Esophagus muscularis mucosa (tissue), 4 donors: ENCODE measurements around the gene MCM6. TPM values are rescaled to one million over a fixed set of nuclear protein-coding genes. Genes with fewer than 3 reads are reported as not detected.
"Not testable (repeated sequence)": the region's sequence is repeated elsewhere in the genome, so short reads cannot be mapped to it uniquely, and the experiment has no call there.

ENCODE experiments used
- DNase-seq: peaks from one replicate; pipeline ENCODE4 v3.0.0-alpha.2; 2017; ENCODE audit errors: extremely low spot score
- H3K27ac ChIP-seq, 4 donors: fragments of 200-600 bp; sonication (generic); replicated peaks in 1 of 4; 1 replicate in 3 of 4; 2 replicates in 1 of 4; pipeline ENCODE4 v1.5.1; 2016 to 2019; ENCODE audit warnings: mild to moderate bottlenecking in 1 of 4
- H3K27me3 ChIP-seq, 4 donors: fragments of 200-600 bp; sonication (generic); one replicate each; pipeline versions ENCODE4 v1.5.1 to v1.6.0; 2016 to 2019
- H3K36me3 ChIP-seq, 4 donors: fragments of 200-600 bp; sonication (generic); one replicate each; pipeline ENCODE4 v1.5.1; 2016 to 2019
- H3K4me1 ChIP-seq, 4 donors: fragments of 200-600 bp; sonication (generic); one replicate each; pipeline ENCODE4 v1.5.1; 2016 to 2019
- H3K4me3 ChIP-seq, 4 donors: fragments of 200-600 bp; sonication (generic); 1 replicate in 2 of 4; 2 replicates in 2 of 4; pipeline ENCODE4 v1.5.1; 2016 to 2019; ENCODE audit warnings: mild to moderate bottlenecking in 4 of 4, moderate library complexity in 1 of 4
- H3K9me3 ChIP-seq, 4 donors: fragments of 200-600 bp; sonication (generic); 1 replicate in 3 of 4; 2 replicates in 1 of 4; pipeline ENCODE4 v1.5.1; 2016 to 2019
- EP300 ChIP-seq: sonication (generic); formaldehyde crosslinking; IDR thresholded peaks from one replicate; pipeline ENCODE4 v1.6.1; 2017; ENCODE audit warnings: antibody characterized with exemption
- POLR2A ChIP-seq: fragments of 450-650 bp; IDR thresholded peaks from one replicate; pipeline ENCODE4 v1.6.1; 2017; ENCODE audit warnings: antibody characterized with exemption, moderate library complexity, mild to moderate bottlenecking, low read depth
- POLR2AphosphoS5 ChIP-seq, 2 donors: sonication (generic); formaldehyde crosslinking; IDR thresholded peaks; one replicate each; pipeline ENCODE4 v1.6.1; 2017; ENCODE audit warnings: antibody characterized with exemption in 2 of 2
- WGBS: methylation state at CpG from one replicate; pipeline ENCODE4 v1.1.5; 2018; 5-methylcytosine and 5-hydroxymethylcytosine counted together
- intact Hi-C: fragments of 100-400 bp; cut with DNase I; formaldehyde crosslinking; loops from one replicate; pipeline ENCODE4 v1.15.1; 2023
- small RNA-seq, 3 donors: library from RNA; depleted of rRNA; stranded (forward); fragments of <200 nt; gene quantifications; one replicate each; pipeline ENCODE3, GENCODE V24; 2016
- total RNA-seq, 4 donors: library from RNA; depleted of rRNA; stranded (reverse); fragments of >200 nt; gene quantifications; one replicate each; pipeline versions ENCODE4 v1.1.0 to v1.2.1, GENCODE V29; 2016
- TF ChIP-seq, protein P1 (sequence below), 3 experiments: fragments of 200-600 bp in 2 of 3; fragments of 450-650 bp in 1 of 3; sonication (generic) in 2 of 3; IDR thresholded peaks; one replicate each; pipeline ENCODE4 v1.5.1; 2017 to 2019; ENCODE audit warnings: antibody characterized with exemption in 3 of 3, mild to moderate bottlenecking in 2 of 3, moderate library complexity in 1 of 3

MCM6 gene
- total RNA-seq, 4 donors from 2014 or later: 7.5 to 10.1 (median 9.3) TPM

DNA sequence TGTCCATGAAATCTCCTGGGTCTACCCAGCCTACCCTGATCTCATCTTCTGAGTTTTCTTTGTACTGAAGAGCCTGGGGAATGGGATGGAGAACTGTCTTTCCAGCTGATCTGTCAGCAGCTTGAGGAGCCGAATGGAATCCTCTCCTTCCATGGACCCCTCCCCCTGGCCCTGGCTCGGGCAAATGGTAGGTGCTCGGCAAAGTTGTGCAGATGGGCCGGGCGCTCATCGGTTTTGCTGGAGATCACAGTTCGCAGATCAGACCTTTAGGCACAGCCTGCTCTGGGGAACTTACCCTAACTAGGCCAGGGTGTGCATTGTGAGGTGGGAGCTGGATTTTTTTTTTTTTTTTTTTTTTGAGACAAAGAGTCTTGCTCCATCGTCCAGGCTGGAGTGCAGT lies 79.6 kb downstream of the MCM6 start:
- Histone ChIP-seq H3K27me3 (no peaks in the 10 kb centered on the region), H3K36me3 (no peaks in the 10 kb centered on the region), H3K9me3 (no peaks in the 10 kb centered on the region), H3K27ac (no peak overlapping the region), H3K4me3 (no peak overlapping the region), H3K4me1 (peaks cover 2 to 11% (median 10%) of the 10 kb centered on the region in 4 donors)
- TF ChIP-seq POLR2A: no peak
- TF ChIP-seq EP300: no peak
- no peak for TF ChIP-seq POLR2AphosphoS5 (IDR thresholded peaks at IDR 0.05)
- TF ChIP-seq, protein P1, sequence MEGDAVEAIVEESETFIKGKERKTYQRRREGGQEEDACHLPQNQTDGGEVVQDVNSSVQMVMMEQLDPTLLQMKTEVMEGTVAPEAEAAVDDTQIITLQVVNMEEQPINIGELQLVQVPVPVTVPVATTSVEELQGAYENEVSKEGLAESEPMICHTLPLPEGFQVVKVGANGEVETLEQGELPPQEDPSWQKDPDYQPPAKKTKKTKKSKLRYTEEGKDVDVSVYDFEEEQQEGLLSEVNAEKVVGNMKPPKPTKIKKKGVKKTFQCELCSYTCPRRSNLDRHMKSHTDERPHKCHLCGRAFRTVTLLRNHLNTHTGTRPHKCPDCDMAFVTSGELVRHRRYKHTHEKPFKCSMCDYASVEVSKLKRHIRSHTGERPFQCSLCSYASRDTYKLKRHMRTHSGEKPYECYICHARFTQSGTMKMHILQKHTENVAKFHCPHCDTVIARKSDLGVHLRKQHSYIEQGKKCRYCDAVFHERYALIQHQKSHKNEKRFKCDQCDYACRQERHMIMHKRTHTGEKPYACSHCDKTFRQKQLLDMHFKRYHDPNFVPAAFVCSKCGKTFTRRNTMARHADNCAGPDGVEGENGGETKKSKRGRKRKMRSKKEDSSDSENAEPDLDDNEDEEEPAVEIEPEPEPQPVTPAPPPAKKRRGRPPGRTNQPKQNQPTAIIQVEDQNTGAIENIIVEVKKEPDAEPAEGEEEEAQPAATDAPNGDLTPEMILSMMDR (IDR thresholded peaks at IDR 0.05): no peak
- intact Hi-C loops: no loop called here
- 94% methylated on average over 6 of the region's 8 CpGs for WGBS
- peak; percentile 60 for DNase-seq

DNA sequence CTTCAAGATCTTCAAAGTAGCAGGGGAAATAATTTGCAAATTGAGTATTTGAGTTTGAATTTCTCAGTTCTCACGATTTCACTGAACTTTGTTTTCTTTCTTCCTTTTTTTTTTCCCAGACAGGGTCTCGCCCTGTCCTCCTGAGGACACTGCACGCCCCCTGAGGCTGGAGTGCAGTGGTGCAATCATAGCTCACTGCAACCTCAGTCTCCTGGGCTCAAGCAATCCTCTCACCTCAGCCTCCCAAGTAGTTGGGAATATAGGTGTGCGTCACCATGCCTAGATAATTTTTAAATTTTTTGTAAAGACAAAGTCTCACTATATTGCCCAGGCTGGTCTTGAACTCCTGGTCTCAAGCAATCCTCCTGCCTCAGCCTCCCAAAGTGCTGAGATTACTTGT lies 80.6 kb downstream of the MCM6 start:
- H3K4me3 ChIP-seq, DNase-seq, H3K27ac ChIP-seq, H3K9me3 ChIP-seq, intact Hi-C loops, H3K27me3 ChIP-seq, H3K36me3 ChIP-seq: not testable (repeated sequence)
- peaks cover 2 to 11% (median 10%) of the 10 kb centered on the region in 4 donors for H3K4me1 ChIP-seq
- 77% methylated on average over 4 of the region's 4 CpGs for WGBS

GRCh38 chr2:135792401-135793150 lies 83.7 kb downstream of the MCM6 start:
- Histone ChIP-seq H3K27me3 (no peaks in the 10 kb centered on the region), H3K4me1 (peaks cover under 1 to 6% (median 5%) of the 10 kb centered on the region in 4 donors), H3K9me3 (no peaks in the 10 kb centered on the region), H3K36me3 (peaks cover 0 to 11% (median 3%) of the 10 kb centered on the region in 4 donors), H3K4me3 (no peak overlapping the region), H3K27ac (no peak overlapping the region)
- 79% methylated on average over 7 of the region's 7 CpGs for WGBS
- peak; percentile 80 for DNase-seq
- intact Hi-C loops: no loop called here
- TF ChIP-seq POLR2A (no peak), EP300 (no peak)

GRCh38 chr2:135791418-135792190 lies 84.6 kb downstream of the MCM6 start:
- TF ChIP-seq EP300 (no peak), POLR2AphosphoS5 (IDR thresholded peaks at IDR 0.05) (no peak), POLR2A (no peak)
- TF ChIP-seq, protein P1 (IDR thresholded peaks at IDR 0.05): no peak
- Histone ChIP-seq H3K4me3 (no peak overlapping the region), H3K4me1 (no peaks in the 10 kb centered on the region), H3K9me3 (no peaks in the 10 kb centered on the region), H3K36me3 (peaks cover 0 to 21% (median 4%) of the 10 kb centered on the region in 4 donors), H3K27me3 (no peaks in the 10 kb centered on the region), H3K27ac (no peak overlapping the region)
- intact Hi-C loops: no loop called here
- 100% methylated on average over 2 of the region's 2 CpGs for WGBS
- peak; percentile 81 for DNase-seq

DNA sequence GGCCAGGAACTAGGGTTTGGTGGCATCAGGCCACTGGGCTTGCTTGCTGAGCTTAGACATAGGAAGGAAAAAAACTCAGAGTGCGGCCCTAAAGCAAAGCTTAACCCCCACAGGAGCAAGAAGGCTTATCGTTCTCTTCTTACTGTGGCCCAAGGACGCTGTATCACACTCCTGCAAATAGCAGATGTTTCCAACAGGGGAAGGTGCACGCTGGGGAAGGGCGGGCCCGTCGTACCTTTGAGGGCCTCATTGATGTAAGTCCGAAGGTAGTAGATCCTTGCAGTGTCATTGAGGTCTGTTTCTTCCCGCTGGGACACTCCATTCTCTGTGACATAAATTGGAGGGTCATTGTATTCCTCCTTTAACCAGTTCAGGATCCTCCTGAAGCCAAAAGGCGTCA lies 85.8 kb downstream of the MCM6 start:
- peaks cover 7 to 29% (median 13%) of the 10 kb centered on the region in 4 donors for H3K36me3 ChIP-seq
- peak; percentile 60 for DNase-seq
- H3K27ac ChIP-seq: no peak overlapping the region
- intact Hi-C loops: no loop called here
- H3K27me3 ChIP-seq: no peaks in the 10 kb centered on the region
- 95% methylated on average over 10 of the region's 10 CpGs for WGBS
- H3K4me3 ChIP-seq: no peak overlapping the region
- H3K9me3 ChIP-seq: no peaks in the 10 kb centered on the region
- TF ChIP-seq, protein P1 (IDR thresholded peaks at IDR 0.05): no peak
- TF ChIP-seq POLR2AphosphoS5 (IDR thresholded peaks at IDR 0.05) (no peak), EP300 (no peak), POLR2A (no peak)
- no peaks in the 10 kb centered on the region for H3K4me1 ChIP-seq

Small RNAs within 50 kb of the gene (small RNA-seq; reads per million reads assigned to genes)
- gene RF00019: 0 reads per million in 3 donors

Other genes starting within 250 kb of the MCM6 start
- 10 to 100 TPM; 45.5 to 54.4 (median 51.1) TPM for gene UBXN4, start 134.6 kb downstream of the MCM6 start, total RNA-seq
- gene LCT, start 39.3 kb downstream of the MCM6 start, total RNA-seq: not detected
- gene DARS1, start 109.2 kb upstream of the MCM6 start, total RNA-seq: 100 to 1,000 TPM in 3 of 4 donors, 10 to 100 TPM in 1; 98.8 to 129 (median 121) TPM
- gene CXCR4, start 241.7 kb upstream of the MCM6 start, total RNA-seq: 10 to 100 TPM in 1 of 4 donors, 1 to 10 TPM in 3; 4.2 to 11.8 (median 5.6) TPM